C4-2B (cell line): ENCODE data around the gene ZNF593OS.

Experiments
- H3K27ac ChIP-seq: fragments of 450-650 bp; 2 replicates; pipeline ENCODE4 v1.5.1; 2017
- ZFX ChIP-seq: fragments of 450-650 bp; IDR thresholded peaks from 2 replicates; pipeline ENCODE4 v1.6.1; 2017
- TF ChIP-seq, protein P1 (sequence below): fragments of 450-650 bp; conservative IDR thresholded peaks from 2 replicates; pipeline ENCODE4 v1.5.1; 2017; ENCODE audit warnings: mild to moderate bottlenecking

Gene ZNF593OS

GRCh38 chr1:26171084-26172072 is at the start of gene ZNF593OS:
ZNF593OS (minus strand) TSS chr1:26171832; CDS start chr1:26171661, 171 bp downstream.
- TF ChIP-seq, protein P1, sequence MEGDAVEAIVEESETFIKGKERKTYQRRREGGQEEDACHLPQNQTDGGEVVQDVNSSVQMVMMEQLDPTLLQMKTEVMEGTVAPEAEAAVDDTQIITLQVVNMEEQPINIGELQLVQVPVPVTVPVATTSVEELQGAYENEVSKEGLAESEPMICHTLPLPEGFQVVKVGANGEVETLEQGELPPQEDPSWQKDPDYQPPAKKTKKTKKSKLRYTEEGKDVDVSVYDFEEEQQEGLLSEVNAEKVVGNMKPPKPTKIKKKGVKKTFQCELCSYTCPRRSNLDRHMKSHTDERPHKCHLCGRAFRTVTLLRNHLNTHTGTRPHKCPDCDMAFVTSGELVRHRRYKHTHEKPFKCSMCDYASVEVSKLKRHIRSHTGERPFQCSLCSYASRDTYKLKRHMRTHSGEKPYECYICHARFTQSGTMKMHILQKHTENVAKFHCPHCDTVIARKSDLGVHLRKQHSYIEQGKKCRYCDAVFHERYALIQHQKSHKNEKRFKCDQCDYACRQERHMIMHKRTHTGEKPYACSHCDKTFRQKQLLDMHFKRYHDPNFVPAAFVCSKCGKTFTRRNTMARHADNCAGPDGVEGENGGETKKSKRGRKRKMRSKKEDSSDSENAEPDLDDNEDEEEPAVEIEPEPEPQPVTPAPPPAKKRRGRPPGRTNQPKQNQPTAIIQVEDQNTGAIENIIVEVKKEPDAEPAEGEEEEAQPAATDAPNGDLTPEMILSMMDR: no peak
- TF ChIP-seq ZFX: no peak

GRCh38 chr1:26221094-26221493 is 49.5 kb upstream of the ZNF593OS start:
- no peak overlapping the region for H3K27ac ChIP-seq
- TF ChIP-seq, protein P1: no peak
- TF ChIP-seq ZFX: no peak

More at GRCh38 chr1:26171084-26172072, at the start of gene ZNF593OS:
- peak within 1 kb of the TSS; percentile 86 for H3K27ac ChIP-seq

DNA sequence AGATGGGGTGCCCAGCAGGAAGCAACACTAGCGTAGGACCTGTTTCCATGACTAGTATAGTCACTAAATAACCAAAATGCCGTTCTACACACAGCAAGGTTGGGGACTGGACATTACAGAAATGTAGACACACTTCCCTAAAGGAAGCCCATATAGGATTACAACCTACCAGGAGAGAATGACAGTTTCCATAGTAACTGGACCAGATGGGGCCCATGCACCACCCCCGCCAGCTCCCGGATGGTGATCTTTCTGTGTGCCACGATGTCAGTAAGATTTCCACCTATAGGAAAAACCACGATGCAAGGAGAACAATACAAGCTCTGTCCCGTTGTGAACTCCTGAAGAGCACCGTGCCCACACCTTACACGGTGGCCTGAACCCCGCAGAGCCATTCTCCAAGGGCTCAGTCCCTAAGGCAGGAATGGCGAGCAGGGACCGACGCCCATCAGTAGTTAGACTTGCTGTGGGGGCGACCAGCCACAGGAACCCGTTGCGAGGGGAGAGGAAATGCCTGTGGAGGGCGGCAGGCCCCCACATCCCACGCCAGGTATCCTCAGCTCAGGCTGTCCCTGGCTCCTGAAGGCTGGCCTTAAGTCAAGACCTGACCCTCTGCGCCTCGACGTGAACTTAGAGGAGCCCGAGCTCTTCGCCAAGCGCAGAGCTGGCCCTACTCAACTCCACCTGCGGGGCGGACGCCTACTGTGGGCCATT is 48.7 kb upstream of the ZNF593OS start:
- H3K27ac ChIP-seq: no peak overlapping the region
- TF ChIP-seq ZFX: no peak
- TF ChIP-seq, protein P1: no peak

DNA sequence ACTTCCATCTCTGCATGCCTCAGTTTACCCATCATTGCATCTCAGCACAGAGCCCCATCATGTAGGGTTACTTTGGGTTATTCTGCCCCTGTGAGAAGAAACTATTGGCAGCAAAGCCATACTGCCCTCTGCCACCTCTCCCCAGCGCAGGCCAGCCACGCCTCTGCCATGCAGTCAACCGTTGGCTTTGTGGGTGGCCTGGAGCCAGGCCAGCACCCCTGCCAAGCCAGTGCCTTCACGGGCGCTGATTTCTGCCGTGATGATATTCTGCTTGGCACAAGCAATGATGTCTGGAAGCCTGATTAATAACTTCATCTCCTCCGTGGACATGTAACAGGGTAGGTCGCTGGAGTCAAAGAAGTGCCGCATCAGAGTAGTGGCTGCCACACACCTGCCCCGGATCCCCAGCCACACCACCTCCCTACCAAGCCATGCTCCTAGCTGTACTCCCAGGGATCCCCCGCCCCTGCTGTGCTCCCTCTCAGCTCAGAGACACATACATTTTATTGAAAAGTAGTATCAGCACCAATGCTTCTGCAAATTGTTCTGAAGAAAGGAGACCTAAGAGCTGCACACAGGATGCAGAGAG is 47.4 kb upstream of the ZNF593OS start:
- H3K27ac ChIP-seq: no peak overlapping the region
- TF ChIP-seq ZFX: no peak

- H3K27ac ChIP-seq: no peak overlapping the region
- TF ChIP-seq ZFX: no peak
- TF ChIP-seq, protein P1: no peak
These were observed 43.6 kb upstream of the ZNF593OS start for GRCh38 chr1:26215246-26215645.

- no peak for TF ChIP-seq ZFX
- TF ChIP-seq, protein P1: no peak
- no peak overlapping the region for H3K27ac ChIP-seq
These were observed 41.8 kb upstream of the ZNF593OS start for GRCh38 chr1:26213335-26213905.

DNA sequence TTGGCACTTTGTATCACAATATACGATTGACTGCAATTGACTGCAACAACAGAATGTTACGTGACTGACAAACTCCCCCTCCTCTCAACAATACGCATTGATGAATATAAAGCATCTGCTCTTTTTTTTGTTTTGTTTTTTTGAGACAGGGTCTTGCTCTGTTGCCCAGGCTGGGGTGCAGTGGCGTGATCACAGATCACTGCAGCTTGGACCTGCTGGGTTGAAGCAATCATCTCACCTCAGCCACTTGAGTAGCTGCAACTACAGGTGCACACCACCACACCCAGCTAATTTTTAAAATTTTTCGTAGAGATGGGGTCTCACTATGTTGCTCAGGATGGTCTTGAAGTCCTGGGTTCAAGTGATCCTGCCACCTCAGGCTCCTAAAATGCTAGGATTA is 41.1 kb upstream of the ZNF593OS start:
- TF ChIP-seq ZFX: no peak
- TF ChIP-seq, protein P1: no peak
- no peak overlapping the region for H3K27ac ChIP-seq
